ENCODE data around the gene METAP1D. TPM values are rescaled to one million over a fixed set of nuclear protein-coding genes. Genes with fewer than 3 reads are reported as not detected.
"Not testable (repeated sequence)": the region's sequence is repeated elsewhere in the genome, so short reads cannot be mapped to it uniquely, and the experiment has no call there.

The METAP1D gene
- total RNA-seq, 1 experiment from 2014 or later = 5.2 TPM

- H3K4me3 ChIP-seq (ENCODE audit: insufficient read depth, low read depth, low read length) = no peak overlapping the region
- no peak for DNase-seq
- H3K36me3 ChIP-seq (replicated peaks; ENCODE audit: control insufficient read depth, insufficient read depth, low read length) = no peaks in the 10 kb centered on the region
- no peaks in the 10 kb centered on the region for H3K27me3 ChIP-seq (ENCODE audit: control insufficient read depth, insufficient read depth, low read length)
Observed at GRCh38 chr2:172048508-172049503, 49.1 kb downstream of the METAP1D start.

- Histone ChIP-seq H3K27me3 (ENCODE audit: control insufficient read depth, insufficient read depth, low read length) (no peaks in the 10 kb centered on the region), H3K4me3 (ENCODE audit: insufficient read depth, low read depth, low read length) (no peak overlapping the region), H3K36me3 (replicated peaks; ENCODE audit: control insufficient read depth, insufficient read depth, low read length) (no peaks in the 10 kb centered on the region)
- DNase-seq = no peak
Observed at GRCh38 chr2:172049567-172050120, 49.9 kb downstream of the METAP1D start.

DNA sequence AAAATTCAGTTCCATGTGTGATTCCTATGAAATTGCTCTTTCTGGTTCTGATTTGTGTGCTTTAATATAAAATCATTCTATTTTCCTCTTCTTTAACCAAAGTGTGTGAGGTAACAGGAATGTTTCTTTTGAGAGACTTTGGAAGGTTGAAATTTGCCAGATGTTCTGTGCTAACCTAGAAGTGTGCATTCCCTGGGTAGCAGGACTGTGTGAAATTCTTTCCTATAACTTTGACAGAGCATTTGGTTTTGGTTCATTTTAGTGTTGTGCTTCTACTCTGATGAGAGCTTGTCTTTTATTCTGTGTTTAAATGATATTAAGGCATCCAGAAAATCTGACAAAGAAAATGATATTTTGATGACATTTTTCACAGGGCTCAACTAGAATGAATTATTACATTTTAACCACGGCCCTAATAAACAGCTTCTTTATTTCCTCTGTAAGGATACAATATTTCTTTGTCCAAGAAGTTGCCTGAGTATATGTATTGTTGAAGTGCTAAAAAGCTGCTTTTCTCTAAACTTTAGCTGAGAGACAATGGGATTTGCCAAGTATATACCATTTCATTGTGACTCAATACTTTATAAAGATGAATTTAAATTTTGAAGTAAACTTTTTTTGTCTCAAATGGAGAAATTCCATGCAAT lies 50.8 kb downstream of the METAP1D start:
- DNase-seq = no peak
- Histone ChIP-seq H3K4me3 (ENCODE audit: insufficient read depth, low read depth, low read length) (no peak overlapping the region), H3K36me3 (replicated peaks; ENCODE audit: control insufficient read depth, insufficient read depth, low read length) (no peaks in the 10 kb centered on the region), H3K27me3 (ENCODE audit: control insufficient read depth, insufficient read depth, low read length) (no peaks in the 10 kb centered on the region)

DNA sequence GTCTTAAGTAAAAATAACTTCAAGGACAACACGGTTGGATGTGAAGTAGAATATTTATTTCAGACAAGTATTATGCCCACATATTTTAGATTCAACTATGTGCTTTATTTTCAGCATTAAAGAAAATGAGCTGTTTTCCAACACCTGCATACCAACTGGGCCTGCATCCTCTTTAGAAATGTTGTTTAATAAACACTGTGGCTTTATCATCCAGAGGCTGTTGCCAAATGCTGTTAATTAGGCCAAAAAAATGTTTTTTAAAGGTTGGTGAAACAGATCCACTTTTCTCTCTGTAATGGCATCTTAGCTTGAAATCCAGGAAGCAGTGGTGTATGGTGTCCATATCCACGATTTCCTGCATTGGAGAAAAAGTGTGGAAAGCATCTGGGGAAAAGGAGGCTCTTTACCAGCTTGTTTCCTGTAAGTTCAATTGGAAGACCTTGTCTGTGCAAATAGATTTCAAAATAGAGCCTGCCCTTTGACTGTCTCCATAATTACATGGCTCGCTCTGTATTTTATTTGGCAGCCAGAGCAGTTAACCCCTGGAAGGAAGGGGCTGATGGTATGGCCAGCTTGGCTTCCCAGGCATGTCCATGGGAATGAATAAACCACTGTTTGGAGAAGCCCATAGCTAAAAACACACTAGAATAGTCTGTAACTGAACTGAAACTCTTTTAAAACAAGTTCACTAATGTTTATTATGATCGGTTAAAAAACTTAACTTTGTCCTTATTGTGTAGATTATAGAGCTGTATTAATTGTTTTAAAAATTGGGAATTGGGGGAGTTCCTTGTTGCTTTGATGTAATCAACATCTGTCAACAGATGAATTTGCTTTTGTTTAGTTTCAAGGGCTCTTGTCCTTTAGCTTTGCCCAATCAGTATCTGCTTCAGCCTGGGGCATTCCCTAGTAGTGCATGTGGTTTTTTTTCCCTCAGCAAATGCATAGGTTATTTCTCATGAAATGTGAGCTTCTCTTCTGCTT lies 52.5 kb downstream of the METAP1D start:
- H3K4me3 ChIP-seq (ENCODE audit: insufficient read depth, low read depth, low read length) = no peak overlapping the region
- H3K36me3 ChIP-seq (replicated peaks; ENCODE audit: control insufficient read depth, insufficient read depth, low read length) = no peaks in the 10 kb centered on the region
- no peak for DNase-seq
- H3K27me3 ChIP-seq (ENCODE audit: control insufficient read depth, insufficient read depth, low read length) = no peaks in the 10 kb centered on the region

DNA sequence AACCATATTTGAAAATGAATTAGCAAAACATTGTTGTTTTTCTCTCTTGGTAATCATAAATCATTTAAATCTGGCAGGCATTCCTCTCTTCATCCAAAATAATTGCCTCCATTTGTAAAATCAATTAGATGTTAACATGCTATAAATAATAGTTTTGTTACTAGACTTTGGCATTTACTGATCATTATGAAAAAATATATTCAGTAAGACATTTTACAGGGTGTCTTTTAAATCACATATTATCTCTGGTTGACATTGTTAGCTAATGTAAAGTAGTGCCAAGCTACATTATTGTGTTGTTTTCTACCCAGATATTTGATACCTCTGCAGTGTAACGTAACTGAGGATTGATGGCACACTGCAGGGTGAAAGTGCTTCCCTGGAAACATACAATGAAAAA lies 53.7 kb downstream of the METAP1D start:
- Histone ChIP-seq H3K36me3 (replicated peaks; ENCODE audit: control insufficient read depth, insufficient read depth, low read length) (no peaks in the 10 kb centered on the region), H3K27me3 (ENCODE audit: control insufficient read depth, insufficient read depth, low read length) (no peaks in the 10 kb centered on the region), H3K4me3 (ENCODE audit: insufficient read depth, low read depth, low read length) (no peak overlapping the region)
- DNase-seq = no peak

- no peaks in the 10 kb centered on the region for H3K36me3 ChIP-seq (replicated peaks; ENCODE audit: control insufficient read depth, insufficient read depth, low read length)
- H3K27me3 ChIP-seq (ENCODE audit: control insufficient read depth, insufficient read depth, low read length) = no peaks in the 10 kb centered on the region
- H3K4me3 ChIP-seq (ENCODE audit: insufficient read depth, low read depth, low read length) = no peak overlapping the region
- DNase-seq = no peak
Observed at GRCh38 chr2:172056293-172056692, 56.5 kb downstream of the METAP1D start.

DNA sequence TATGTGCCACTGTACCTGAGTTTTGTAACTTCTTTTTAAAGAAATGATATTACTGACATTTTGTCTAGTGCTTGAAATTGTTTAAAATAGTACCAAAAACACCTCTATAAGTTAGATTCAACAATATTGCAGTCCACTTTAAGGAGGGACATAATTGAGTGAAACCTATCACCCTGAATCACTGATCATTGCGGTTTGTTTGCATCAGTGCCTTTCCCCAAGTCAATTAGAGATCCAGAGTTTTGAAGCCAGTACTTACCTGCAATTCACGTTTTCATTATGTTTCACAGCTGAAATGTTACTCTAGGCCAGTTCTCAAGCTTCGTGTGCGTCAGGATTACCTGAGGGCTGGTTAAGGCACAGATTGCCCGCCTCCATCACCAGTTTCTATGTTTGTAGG lies 58.9 kb downstream of the METAP1D start:
- Histone ChIP-seq H3K27me3 (ENCODE audit: control insufficient read depth, insufficient read depth, low read length) (no peaks in the 10 kb centered on the region), H3K36me3 (replicated peaks; ENCODE audit: control insufficient read depth, insufficient read depth, low read length) (no peaks in the 10 kb centered on the region), H3K4me3 (ENCODE audit: insufficient read depth, low read depth, low read length) (no peak overlapping the region)
- no peak for DNase-seq

- H3K36me3 ChIP-seq (replicated peaks; ENCODE audit: control insufficient read depth, insufficient read depth, low read length); H3K4me3 ChIP-seq (ENCODE audit: insufficient read depth, low read depth, low read length); H3K27me3 ChIP-seq (ENCODE audit: control insufficient read depth, insufficient read depth, low read length); DNase-seq: not testable (repeated sequence)
Observed at GRCh38 chr2:172060118-172060517, 60.4 kb downstream of the METAP1D start.

GRCh38 chr2:172062402-172063004 lies 62.8 kb downstream of the METAP1D start:
- Histone ChIP-seq H3K27me3 (ENCODE audit: control insufficient read depth, insufficient read depth, low read length) (no peaks in the 10 kb centered on the region), H3K36me3 (replicated peaks; ENCODE audit: control insufficient read depth, insufficient read depth, low read length) (no peaks in the 10 kb centered on the region), H3K4me3 (ENCODE audit: insufficient read depth, low read depth, low read length) (no peak overlapping the region)
- no peak for DNase-seq

GRCh38 chr2:172063446-172063845 lies 63.7 kb downstream of the METAP1D start:
- Histone ChIP-seq H3K27me3 (ENCODE audit: control insufficient read depth, insufficient read depth, low read length) (no peaks in the 10 kb centered on the region), H3K4me3 (ENCODE audit: insufficient read depth, low read depth, low read length) (no peak overlapping the region), H3K36me3 (replicated peaks; ENCODE audit: control insufficient read depth, insufficient read depth, low read length) (no peaks in the 10 kb centered on the region)
- DNase-seq = no peak

DNA sequence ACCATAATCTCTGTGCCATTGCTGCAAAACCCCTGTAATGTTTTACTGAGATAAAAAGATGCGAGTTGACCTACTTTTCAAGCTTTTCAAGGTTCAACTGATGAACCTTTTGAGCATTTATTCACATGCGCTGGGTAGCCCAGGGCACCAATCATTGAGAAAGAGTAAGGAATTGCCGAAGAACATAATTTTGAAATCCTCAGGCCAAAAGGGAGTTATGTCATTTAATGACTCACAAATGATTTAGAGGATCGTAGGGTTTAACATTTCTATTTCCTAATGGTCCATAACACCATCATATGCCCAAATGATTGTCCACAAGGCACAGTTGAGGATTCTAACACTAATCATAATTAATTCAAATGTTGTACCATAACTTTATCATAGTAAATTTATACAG lies 65.4 kb downstream of the METAP1D start:
- no peak for DNase-seq
- Histone ChIP-seq H3K27me3 (ENCODE audit: control insufficient read depth, insufficient read depth, low read length) (no peaks in the 10 kb centered on the region), H3K4me3 (ENCODE audit: insufficient read depth, low read depth, low read length) (no peak overlapping the region), H3K36me3 (replicated peaks; ENCODE audit: control insufficient read depth, insufficient read depth, low read length) (no peaks in the 10 kb centered on the region)

DNA sequence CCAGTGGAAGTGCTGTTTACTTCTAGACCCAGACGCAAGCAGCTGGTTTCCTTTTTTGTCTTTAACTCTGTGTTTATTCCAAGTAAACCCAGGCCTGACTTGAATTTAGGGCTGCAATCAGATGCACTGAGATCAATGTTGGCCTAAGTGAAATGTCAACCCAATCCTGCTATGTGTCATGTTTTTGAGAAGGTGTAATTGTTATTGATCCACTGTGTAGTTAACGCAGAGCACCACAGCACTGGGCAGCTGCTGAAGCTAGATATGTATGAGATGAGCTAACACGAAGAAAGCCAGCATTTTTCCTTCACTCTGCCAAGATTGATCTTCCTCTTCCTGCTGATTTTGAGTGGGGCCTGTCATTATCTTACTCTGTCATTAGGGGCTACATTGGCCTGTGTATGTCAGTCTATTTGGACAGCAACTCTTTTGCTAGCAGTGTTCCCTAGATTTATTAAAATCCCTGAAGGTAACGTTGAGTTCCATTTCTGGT lies 66.7 kb downstream of the METAP1D start:
- no peak for DNase-seq
- no peak overlapping the region for H3K4me3 ChIP-seq (ENCODE audit: insufficient read depth, low read depth, low read length)
- no peaks in the 10 kb centered on the region for H3K36me3 ChIP-seq (replicated peaks; ENCODE audit: control insufficient read depth, insufficient read depth, low read length)
- H3K27me3 ChIP-seq (ENCODE audit: control insufficient read depth, insufficient read depth, low read length) = no peaks in the 10 kb centered on the region

- H3K4me3 ChIP-seq (ENCODE audit: insufficient read depth, low read depth, low read length); H3K27me3 ChIP-seq (ENCODE audit: control insufficient read depth, insufficient read depth, low read length); H3K36me3 ChIP-seq (replicated peaks; ENCODE audit: control insufficient read depth, insufficient read depth, low read length); DNase-seq: not testable (repeated sequence)
Observed at GRCh38 chr2:172067905-172068304, 68.2 kb downstream of the METAP1D start.

Data from H7 (cell line).